Ureter (tissue), 1 donor: Measurements from ENCODE around the gene SH3RF1. TPM values are rescaled to one million over a fixed set of nuclear protein-coding genes. Genes with fewer than 3 reads are reported as not detected.
"Not testable (repeated sequence)": the region's sequence is repeated elsewhere in the genome, so short reads cannot be mapped to it uniquely, and the experiment has no call there.

Source experiments
- DNase-seq: peaks from one replicate; pipeline ENCODE4 v3.0.0-alpha.2; 2020; ENCODE audit warnings: low spot score
- total RNA-seq: library from RNA; stranded (reverse); gene quantifications from one replicate; pipeline ENCODE4 v1.2.4, GENCODE V29; 2023
- donor health status: DM: yes; HTN: yes; CAD: no.

The SH3RF1 gene
- total RNA-seq, 1 donor from 2014 or later: 33.2 TPM

DNA sequence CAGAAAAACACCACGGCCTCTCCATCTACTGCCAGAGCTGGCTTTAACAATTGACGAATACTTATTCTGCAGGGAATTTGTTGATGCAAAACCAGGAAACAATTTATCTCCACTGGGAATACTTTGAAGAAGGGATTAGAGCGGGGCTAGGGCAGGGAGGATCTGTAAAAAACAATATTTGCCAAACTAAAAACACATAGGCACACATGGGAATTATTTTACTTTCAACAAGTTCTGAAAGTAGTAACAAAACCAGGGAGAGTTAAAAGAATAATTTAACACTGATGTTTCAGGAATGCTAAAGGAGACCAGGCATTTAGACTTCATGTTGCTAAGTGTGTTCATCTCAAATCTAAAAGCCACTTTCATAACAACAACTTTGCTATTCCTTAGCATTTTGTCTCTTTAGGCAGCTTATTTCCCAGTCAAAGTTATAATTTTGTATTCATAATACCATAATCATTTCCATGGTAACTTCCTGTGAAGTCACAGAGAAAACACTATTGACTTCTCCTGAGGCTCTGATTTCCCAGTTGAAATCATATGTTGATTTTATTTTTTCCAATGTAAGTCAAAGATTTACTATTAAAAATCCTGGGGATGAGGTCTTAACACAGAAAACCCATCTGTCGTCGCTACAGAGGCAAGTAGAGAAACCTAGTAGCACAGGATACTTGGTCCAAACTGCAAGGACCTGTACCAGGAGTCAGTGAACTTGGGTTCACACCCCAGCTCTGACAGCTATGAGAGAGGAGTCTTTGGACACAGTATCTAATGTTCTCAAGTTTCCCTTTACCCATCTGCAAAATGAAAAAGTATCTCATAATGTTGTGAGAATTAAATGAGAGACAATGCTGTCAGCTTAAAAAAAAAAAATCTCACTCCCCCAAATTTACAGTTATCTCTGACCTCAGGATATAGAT, 69.3 kb downstream of the SH3RF1 start:
- no peak for DNase-seq

DNA sequence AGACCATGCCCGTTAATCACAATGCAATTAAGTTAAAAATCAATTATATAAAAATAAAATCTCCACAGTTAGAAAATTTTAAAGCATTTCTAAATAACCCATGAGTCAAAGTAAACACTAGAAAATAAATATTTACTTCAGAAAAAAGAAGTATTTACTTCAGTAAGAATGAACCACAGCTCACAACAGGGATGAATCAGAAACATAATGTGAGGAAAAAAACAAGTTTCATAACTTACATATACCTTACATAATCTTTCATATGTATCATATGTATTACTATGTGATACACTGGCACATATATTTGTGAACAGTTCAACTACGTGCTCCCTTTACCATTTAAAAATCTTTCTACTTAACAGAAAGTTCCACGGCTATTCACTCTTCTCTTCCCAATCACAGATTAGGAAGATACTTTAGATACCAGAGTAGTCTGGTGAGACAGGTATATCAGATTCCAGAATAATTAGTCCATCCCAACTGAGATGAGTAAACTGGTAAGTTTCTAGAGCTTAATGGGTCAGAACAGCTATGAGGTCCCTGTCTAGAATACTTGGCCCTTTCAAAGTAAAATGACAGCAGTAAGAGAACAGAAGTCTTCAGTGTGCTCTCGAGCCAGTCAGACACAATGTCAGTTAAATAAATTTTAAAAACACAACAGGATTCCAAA, 70.3 kb downstream of the SH3RF1 start:
- no peak for DNase-seq

DNA sequence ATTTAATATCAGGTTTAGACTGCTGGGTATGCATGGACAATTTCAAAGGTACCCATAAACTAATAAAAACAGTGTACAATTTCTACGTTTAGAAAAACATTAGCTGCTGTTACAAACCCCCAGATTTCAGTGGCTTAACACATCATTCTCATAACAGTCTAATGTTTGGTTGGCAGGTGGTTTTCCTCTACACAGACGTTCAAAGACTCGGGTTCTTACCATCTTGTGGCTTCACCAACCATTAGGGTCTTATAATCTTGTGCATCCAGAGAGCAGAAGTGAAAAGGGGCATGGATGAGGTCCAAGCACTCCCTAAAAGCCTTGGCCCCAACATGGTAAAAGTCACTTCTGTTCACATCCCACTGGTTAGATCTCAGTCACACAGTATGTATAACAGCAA, 71.6 kb downstream of the SH3RF1 start:
- DNase-seq: no peak

DNA sequence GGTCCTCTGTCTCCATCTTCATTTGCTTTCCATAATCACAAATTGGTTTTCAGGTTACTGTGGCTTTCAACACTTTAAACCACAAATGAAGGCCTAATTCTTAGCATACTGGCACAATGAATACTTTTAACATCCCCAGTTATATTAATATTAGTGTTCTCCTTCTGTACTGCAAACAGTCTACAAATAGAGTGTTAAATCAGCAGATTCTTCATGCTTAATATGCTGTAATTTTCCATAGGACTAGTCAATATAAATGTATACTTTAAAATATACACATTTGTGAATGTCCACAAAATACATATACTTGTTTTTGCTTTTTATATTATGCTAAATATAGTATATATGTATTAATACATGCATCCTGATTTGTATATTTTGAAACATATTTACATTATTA, 72.6 kb downstream of the SH3RF1 start:
- DNase-seq: no peak

DNA sequence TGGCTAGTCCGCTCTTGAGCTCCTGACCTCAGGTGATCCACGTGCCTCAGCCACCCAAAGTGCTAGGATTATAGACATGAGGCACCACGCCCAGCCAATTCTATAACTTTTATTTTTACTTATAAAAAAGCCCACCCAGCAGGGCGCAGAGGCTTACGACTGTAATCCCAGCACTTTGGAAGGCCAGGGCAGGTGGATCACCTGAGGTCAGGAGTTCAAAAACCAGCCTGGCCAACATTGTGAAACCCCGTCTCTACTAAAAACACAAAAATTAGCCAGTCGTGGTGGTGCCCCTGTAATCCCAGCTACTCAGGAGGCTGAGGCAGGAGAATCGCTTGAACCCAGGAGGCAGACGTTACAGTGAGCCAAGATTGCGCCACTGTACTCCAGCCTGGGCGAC, 73.5 kb downstream of the SH3RF1 start:
- not testable (repeated sequence) for DNase-seq

DNA sequence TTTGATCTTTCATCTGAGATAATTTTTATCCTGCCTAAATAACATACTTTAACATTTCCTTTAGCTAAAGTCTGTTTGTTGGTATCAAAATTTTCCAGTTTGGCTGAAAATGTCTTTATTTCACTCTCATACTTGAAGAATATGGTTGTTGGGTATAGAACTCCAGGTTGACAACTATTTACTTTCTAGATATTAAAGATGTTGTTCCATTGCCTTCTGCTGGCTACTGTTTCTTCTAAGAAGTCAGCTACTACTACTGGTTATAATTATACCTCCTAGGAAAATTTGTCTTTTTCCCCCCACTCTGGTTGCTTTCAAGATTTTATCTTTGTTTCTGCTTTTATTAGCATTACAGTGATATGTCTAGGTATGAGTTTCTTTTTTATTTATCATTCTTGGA, 75.7 kb downstream of the SH3RF1 start:
- DNase-seq: no peak

DNA sequence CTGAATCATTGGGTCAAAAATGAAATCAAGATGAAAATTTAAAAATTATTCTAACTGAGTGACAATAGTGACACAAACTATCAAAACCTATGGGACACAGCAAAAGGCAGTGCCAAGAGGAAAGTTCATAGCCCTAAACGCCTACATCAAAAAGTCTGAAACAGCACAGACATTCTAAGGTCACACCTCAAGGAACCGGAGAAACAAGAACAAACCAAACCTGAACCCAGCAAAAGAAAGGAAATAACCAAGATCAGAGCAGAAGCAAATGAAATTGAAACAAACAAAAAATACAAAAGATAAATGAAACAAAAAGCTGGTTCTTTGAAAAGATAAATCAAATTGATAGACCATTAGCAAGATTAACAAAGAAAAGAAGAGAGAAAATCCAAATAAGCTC, 80.8 kb downstream of the SH3RF1 start:
- not testable (repeated sequence) for DNase-seq

DNA sequence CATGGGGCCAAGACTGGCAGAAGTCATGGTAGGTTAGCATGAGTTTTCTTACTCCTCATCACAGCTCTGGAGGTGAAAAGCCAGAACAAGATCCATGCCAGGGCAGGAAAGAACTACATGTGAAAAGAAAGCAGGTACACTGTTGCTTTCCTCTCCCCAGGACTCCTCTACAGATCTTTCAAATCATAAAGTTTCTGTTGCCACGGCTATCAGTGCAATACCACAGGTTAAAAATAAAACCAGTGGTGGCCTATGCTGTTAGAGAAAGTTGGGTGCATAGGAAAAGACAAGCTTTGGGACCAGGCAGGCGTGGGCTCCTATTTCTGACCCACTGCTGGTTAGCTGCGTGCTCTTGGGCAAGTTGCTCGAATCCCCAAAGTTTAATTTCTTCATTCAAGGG, 81.4 kb downstream of the SH3RF1 start:
- no peak for DNase-seq

DNA sequence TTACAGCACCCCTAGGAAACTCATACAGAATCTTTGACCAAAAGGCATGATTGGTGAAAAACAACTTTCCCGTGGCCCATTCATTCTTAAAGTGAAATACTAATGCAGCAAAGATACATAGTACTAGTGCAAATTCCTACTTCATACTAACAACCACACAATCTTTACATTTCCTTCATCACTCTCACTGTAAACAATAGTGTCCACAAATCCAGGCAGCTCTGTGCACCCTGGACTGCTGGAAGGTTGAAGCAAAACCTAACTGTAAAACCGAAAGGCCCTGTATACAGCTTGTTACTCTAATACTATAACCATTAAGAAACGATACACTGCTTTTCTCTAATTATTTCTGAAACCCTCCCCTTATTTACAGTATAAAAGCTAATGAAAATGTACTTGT, 82.6 kb downstream of the SH3RF1 start:
- no peak for DNase-seq

DNA sequence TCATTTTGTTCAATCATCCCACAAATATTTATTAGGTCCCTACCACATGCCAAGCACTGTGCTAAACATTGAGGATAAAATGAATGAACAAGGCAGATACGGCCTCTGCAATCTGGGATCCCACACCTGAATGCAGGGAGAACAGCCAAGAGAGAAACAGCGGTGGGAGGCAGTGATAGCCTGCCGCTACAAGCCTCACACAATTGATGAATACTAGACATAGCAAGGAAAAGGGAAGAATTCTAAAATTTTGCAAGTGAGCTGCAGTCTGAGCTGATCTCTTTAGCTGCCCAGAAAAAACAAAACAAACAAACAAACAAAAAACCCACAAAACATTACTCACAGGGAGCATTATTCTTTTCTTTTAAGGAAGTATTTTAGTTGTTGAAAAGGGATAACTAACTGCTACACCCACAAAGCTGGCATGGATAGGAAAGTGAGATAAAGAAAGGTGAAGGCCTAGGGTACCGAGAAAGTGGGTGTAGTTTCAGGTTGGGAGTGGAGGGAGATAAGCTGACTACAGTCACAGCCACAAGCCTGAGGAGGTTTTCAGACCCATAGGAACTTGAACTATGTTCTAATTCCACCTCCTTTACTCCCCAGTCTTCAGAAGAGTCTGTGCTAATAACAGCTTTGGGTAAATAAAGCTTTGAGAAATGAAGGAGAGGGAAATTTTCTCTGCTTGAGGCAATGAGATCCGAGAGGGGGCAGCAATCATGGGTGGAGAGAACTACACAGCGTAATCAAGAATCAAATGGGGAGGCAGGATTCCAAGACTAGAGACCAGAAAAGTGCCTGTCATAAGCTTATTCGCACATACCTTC, 85.4 kb downstream of the SH3RF1 start:
- DNase-seq: no peak

DNA sequence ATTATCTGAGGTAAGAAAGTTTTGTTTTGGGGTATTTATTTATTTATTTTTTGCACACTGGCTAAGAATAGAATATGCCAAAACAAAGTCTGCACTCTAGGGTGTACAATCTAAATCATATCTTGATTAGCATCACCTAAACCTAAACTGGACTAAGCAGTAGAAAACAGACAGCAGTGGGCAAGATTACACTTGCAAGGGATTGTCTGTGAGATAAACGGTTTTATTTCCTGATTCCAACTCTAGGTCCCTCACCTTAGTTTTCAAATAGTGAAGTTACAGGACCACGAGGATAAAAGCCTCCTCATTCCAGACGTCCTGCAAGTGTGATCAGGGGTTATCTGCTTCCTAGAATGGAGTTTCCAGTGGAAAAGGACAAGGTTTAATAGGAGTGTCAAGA, 86.1 kb downstream of the SH3RF1 start:
- no peak for DNase-seq

DNA sequence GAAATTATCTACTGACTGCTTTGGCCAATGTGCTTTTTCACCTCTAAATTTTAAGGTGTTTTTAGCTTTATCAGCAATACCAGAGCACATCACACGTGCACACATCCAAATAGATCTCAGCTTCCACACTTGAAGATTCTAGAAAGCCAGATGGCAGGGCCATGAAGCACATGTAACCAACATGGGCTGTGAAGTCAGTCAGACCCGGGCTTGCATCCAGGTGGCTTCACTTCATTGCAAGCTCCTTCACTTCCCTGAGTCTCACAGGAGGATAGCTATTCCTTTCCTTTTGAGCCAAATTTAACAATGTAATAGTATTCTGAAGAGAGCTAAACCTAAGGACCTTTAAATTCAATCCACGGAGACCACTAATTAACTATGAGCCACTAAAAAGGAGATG, 86.5 kb downstream of the SH3RF1 start:
- DNase-seq: no peak

DNA sequence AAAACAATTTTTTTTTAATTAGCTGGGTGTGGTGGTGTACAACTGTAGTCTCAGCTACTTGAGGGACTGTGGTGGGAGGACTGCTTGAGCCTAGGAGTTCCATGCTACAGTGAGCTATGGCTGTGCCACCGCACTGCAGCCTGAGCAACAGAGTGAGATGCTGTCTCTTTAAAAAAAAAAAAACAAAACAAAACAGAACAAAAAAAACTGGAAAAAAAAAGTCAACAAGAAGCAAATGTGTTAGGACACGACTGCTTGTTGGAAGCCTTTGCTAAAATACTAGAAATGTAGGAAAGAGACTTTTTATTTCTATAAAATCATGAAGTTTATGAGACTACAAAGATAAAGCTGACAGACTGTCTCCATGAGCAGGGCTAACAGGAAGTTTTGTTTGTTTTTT, 87.2 kb downstream of the SH3RF1 start:
- DNase-seq: no peak

DNA sequence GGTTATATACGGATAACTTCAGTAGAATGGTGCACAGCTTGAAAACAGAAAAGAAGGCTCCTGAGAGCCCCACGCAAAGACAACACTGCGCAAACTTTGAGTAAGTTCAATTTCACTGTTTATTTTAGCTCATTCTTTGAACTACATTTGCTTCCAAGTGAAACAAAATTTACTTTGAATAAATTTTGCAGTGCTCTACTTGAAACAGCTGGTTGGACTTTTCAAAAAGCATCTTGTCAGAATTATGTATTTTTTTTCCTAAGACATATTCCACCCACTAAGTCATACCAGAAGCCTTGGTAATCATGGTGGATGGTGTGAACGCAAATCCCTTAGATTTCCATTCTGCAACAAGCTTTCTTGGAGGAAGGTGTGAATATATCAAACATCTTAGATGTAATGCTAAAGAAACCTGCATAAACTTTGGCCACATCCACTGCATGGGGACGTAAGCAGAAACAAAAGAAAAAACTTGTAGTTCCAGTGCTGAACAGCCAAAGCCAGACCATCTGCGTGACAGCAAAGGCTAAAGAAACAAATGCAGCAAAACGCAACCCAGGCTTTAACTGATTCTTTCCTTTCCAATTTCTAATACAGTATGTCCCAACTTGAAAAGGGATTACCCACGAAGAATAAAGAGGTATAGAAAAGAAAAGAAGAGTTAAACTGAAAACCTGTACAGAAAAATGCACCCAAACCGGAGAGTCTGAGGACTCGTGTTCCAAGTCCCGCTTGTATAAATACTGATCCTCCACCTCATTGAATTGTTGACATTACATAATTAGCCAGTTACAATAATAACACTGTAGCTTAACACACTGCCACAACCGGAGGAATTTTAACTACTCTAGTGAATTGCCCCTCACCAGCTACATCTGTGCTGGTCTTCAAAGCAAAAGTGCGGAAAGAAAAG, 90.9 kb downstream of the SH3RF1 start:
- no peak for DNase-seq

DNA sequence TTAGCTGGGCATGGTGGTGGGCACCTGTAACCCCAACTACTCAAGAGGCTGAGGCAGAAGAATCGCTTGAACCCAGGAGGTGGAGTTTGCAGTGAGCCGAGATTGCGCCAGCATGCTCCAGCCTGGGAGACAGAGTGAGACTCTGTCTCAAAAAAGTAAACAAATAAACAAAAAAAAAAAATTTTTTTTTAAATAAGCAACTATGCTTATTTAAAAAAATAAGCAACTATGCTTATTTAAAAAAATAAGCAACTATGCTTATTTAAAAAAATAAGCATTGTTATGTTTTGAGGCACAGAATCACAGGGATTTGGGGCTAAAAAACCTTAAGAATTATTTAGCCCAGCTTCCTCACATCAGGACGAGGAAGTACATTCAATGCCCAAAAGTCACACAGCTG, 92.7 kb downstream of the SH3RF1 start:
- not testable (repeated sequence) for DNase-seq

DNA sequence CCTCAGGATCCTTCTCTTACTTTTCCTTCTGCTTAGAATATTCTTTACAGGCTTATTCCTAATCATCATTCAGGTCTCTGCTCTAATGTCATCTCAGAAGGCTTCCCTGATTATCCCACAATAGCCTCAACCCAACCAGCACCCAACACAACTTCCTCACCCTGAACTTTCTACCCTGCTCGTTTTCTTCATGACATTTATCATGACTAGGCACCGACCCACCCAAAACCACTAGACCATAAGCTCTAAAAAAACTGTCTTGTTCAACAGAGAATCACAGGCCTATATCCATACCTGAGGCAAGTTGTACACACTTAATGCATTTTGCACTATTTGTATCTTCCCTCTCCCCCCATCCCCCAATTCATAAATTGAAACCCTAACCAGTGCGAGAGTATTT, 95.3 kb downstream of the SH3RF1 start:
- DNase-seq: no peak

DNA sequence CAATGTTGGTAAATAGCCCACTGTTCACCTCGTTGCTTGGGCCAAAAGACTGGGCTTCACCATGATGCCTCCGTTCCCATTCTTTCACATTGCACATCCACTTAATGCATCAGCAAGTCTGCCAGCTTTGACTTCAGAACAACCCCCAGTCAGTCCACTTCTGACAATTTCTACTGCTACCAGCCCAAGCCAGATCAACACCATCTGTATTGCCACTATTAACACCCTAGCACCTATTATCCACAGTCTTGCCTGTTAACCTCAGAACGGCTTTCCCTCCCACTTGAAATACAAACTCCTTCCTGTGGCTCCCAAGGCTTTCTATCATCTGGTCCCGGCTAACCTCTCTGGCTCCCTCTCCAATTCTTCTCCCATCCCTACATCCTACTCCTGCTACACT, 95.7 kb downstream of the SH3RF1 start:
- DNase-seq: no peak

DNA sequence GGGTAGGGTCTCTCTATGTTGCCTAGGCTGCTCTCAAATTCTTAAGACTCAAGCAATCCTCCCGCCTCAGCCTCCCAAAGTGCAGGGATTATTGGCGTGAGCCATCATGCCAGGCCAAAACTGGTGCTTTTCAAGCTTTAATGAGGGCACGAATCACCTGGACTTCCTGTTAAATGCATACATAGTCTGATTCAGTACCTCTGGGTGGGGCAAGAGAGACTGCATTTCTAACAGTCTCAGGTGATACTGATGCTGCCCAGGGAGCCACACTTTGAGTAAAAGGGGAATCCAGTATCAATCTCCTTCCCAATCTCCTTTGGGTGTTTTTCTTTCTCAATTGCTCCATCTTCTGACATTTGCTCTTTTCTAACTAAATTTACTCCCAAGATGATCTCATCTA, 96.5 kb downstream of the SH3RF1 start:
- DNase-seq: no peak

DNA sequence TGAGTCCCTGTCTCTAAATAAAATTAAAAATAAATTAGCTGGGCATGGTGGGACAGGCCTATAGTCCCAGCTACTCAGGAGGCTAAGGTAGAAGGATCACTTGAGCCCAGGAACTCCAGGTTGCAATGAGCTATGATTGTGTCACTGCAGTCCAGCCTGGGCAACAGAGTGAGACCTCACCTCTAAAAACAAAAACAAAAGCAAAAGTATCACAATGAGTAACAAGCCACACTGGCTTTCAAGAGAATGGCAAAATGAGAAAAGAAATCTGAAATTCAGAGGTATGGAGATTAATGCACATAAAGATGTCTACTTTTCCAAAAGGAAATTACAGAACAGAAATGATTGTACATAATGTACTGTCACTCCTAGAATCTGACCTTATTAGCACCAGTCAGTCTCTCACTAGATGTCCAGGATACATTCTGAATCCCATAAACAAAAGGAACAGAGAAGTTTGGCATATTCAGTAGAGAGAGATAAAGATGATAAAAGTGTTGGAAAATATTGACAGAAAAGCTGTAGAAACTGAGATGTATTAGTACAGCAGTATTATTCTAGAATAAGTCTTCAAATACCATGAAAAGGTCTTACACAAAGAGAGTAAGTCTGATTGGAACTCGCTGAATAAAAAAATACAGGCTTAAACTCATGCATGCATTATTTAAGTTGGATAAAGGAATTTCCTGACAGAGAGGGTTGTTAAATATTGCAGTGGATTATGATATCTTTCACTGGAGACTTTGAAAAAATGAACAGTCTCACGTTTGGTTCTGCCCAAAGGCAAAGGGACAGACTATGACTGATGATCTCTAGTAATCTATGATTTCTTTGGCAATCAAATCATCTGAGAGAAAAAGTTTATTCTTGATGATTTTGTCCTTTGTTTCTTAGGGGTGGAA, 102.5 kb downstream of the SH3RF1 start:
- no peak for DNase-seq
